PFSK-1 (cell line): ENCODE data around the gene NUP214.

Source experiments
- FOXP2 ChIP-seq: optimal IDR thresholded peaks from 2 replicates; pipeline ENCODE3; 2011; ENCODE audit warnings: borderline replicate concordance, control low read depth, inconsistent platforms; ENCODE audit not compliant: insufficient read depth; ENCODE audit errors: extremely low read length, extremely low read depth
- POLR2AphosphoS5 ChIP-seq: IDR thresholded peaks from 2 replicates; pipeline ENCODE4 v1.6.1; 2012; ENCODE audit warnings: low read depth, mild to moderate bottlenecking, control low read depth, low read length, moderate library complexity
- REST ChIP-seq, 2 experiments: IDR thresholded peaks; 2 replicates each; pipeline versions ENCODE4 v1.6.1 to v1.8.0; 2011 to 2012; ENCODE audit warnings: low read depth in 2 of 2, low read length in 2 of 2, control low read depth in 1 of 2, inconsistent platforms in 1 of 2, mild to moderate bottlenecking in 1 of 2, moderate library complexity in 1 of 2; ENCODE audit not compliant: insufficient read depth in 1 of 2
- SIN3A ChIP-seq: IDR thresholded peaks from 2 replicates; pipeline ENCODE4 v1.6.1; 2012; ENCODE audit warnings: mild to moderate bottlenecking, low read length, moderate library complexity, borderline replicate concordance; ENCODE audit not compliant: insufficient read depth
- TAF1 ChIP-seq: IDR thresholded peaks from 2 replicates; pipeline ENCODE4 v1.6.1; 2012; ENCODE audit warnings: low read length, control low read depth, borderline replicate concordance; ENCODE audit not compliant: insufficient read depth

The NUP214 gene

GRCh38 chr9:131114084-131114535 lies 11.3 kb upstream of the NUP214 start:
- TF ChIP-seq REST (IDR thresholded peaks at IDR 0.05; ENCODE audit: insufficient read depth in 1 of 2, low read depth in 2 of 2, low read length in 2 of 2) (no peak), POLR2AphosphoS5 (no peak), SIN3A (no peak), TAF1 (no peak), FOXP2 (no peak)

- TF ChIP-seq POLR2AphosphoS5 (no peak), REST (IDR thresholded peaks at IDR 0.05; ENCODE audit: insufficient read depth in 1 of 2, low read depth in 2 of 2, low read length in 2 of 2) (no peak), SIN3A (no peak), FOXP2 (no peak), TAF1 (no peak)
These were observed 8.9 kb upstream of the NUP214 start for GRCh38 chr9:131116281-131117120.

- no peak for TF ChIP-seq REST (IDR thresholded peaks at IDR 0.05; ENCODE audit: insufficient read depth in 1 of 2, low read depth in 2 of 2, low read length in 2 of 2)
- no peak for TF ChIP-seq TAF1
- no peak for TF ChIP-seq SIN3A
- no peak for TF ChIP-seq POLR2AphosphoS5
- no peak for TF ChIP-seq FOXP2
These were observed 8.1 kb upstream of the NUP214 start for GRCh38 chr9:131117121-131117761.

- TF ChIP-seq FOXP2 (no peak), SIN3A (no peak), REST (IDR thresholded peaks at IDR 0.05; ENCODE audit: insufficient read depth in 1 of 2, low read depth in 2 of 2, low read length in 2 of 2) (no peak), POLR2AphosphoS5 (no peak), TAF1 (no peak)
These were observed 7.6 kb upstream of the NUP214 start for GRCh38 chr9:131117762-131118145.
